Measurements from ENCODE around the gene PTPN2.
"Not testable (repeated sequence)": the region's sequence is repeated elsewhere in the genome, so short reads cannot be mapped to it uniquely, and the experiment has no call there.

The PTPN2 gene

DNA sequence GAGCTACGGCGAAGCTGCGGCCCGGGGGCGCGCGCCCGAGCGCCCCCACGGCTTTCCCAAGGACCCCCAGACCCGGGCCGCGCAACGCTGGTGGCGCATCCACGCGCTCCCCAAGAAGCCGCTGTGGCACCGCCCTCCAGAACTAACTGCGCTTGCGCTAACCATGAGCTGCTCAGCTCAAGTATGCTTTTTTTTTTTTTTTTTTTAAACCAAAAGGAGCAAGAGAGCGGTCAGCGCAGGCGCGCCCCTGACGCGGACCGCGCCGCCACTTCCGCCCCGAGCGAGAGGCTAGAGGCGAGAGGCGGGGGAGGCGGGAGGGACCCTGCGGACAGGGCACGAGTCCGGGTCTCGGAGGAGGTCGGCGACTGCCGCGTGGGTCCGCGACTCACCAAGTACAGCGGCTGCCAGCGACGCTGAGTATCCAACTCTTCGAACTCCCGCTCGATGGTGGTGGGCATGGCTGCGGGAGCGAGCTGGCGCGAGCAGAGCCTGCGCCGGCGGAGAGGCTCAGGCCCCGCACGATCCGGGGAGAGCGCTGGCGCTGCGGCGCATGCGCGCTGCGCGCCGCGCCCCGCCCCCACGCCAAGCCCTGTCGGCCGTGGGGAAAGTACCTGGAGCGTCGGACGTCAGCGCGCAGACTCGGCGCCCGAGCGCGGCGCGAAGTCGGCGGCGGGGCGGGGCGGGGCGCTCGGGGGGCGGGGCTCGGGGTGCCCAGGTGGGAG, at the start of gene PTPN2:
Gene PTPN2, minus strand, starts transcription at position 554 of the 722 bp plus-strand sequence. Its CDS starts 96 bp downstream, at position 458.
- DNase-seq = peak; percentile 93

DNA sequence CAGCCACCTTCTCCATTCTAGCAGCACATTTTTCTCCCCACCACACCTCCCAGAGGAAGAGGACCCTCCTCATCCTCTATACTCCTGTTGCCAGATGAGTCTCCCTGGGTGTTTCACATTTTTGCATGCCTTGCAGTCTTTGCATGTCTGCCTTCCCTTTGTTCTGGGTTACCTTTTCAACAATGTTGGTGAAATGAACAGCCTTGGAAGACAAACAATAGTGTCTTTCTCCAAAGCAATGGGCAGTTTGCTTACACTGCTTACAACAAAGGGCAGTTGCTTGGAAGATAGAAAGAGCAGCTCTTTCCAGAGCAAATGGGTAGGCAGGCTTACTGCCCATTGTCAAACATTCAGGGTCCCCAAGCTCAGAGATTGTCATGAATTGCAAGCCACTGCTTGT, 49.3 kb upstream of the PTPN2 start:
- DNase-seq = no peak

DNA sequence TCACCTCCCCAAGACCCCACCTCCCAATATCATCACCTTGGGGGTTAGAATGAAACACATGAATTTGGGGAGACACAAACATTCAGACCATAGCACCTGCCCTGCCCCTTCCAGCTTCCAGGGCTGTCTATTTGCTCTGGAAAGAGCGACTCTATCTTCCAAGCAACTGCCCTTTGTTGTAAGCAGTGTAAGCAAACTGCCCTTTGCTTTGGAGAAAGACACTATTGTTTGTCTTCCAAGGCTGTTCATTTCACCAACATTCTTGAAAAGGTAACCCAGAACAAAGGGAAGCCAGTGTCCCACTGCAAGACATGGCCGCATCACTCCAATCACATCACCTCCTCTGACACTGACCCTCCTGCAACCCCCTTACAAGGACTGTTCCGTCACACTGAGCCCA, 46.9 kb upstream of the PTPN2 start:
- no peak for DNase-seq

DNA sequence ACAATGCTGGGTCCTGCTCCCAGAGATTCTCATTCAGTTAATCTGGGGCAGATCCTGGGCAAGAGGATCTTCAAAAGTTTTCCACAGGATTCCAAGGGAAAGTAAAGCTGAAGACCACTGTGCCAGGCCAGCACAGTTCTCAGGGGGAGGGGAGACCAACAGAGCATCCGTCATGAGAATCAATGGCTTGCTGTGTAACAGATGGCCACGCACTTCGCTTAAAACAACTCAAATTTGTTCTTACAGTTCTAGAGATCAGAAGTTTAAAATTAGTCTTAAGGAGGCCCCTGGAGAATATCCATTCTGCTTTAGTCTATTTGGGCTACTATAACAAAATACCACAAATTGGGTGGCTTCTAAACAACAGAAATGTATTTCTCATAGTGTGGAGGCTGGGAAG, 46.3 kb upstream of the PTPN2 start:
- DNase-seq = no peak

DNA sequence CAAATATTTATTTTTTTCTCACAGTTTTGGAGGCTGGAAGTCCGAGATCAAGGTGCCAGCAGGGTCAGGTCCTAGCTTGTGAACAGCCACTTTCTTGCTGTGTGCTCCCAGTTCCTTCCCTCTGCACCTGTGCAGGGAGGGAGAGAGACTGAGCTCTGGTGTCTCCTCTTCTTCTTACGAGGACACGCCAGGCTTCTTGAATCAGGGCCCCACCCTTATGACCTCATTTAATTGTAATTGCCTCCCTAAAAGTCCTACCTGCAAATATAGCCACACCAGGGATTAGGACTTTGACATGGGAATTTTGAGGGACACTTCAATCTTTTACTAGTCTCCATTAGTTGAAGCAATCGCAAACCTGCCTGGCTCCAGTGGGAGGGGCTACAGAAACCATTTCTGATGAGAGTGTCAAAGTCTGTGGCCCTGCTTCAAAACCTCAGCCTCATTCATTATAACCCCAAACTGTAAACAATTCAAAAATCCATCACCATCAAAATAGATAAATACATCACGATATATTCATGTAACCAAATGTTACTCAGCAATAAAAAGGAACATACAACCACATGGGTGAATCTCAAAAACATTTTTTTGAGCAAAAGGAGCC, 45.5 kb upstream of the PTPN2 start:
- no peak for DNase-seq

DNA sequence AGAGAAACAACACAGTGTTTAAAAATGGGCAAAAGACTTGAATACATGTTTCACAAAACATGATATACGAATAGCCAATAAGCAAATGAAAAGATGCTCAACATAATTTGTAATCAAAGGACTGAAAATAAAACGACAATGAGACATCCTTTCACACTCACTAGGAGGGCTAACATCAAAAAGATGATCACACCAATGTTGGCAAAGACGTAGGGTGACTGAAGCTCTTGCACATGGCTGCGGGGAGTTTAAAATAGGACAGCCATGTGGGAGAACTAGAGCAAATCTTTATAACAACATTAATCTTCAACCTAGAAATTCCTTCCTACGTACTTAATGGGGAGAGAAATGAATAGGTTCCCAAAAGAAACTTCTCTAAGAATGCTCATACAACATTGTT, 44.6 kb upstream of the PTPN2 start:
- no peak for DNase-seq

DNA sequence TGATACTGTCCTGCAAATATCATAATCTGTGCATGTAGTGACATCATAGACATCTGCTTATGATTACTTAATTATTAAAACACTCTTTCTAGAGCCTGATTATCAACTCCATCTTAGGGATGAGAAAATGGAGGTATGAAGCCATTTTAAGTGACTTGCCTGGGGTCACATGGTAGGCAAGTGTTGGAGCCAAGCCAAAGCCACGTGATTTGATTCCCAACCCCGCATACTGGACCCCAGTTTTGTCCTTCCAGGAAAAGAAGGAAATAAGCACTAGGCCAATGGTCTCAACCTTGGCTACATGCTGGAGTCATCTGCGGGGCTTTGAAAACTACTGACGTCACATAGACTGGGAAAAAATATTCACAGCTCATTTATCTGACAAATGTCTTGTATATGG, 44.2 kb upstream of the PTPN2 start:
- no peak for DNase-seq

DNA sequence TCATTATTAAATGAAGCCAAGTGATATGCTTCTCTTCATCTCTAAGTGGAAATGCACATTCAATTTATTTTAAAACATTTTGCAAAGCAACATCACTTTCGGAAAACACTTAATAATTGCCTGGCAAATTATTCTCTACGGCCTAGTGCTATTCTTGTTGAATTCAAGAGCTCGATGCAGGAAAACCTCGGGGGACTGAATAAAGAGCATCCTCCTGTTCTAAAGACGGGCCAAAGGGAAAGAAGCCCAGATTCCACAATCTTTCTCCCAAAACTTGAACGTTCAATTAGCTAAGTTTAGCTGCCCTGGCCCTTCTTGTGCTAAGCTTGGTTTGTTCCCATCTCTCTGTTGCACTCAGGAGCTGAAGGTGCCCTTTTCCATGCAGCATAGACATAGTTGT, 40.6 kb upstream of the PTPN2 start:
- DNase-seq = no peak

DNA sequence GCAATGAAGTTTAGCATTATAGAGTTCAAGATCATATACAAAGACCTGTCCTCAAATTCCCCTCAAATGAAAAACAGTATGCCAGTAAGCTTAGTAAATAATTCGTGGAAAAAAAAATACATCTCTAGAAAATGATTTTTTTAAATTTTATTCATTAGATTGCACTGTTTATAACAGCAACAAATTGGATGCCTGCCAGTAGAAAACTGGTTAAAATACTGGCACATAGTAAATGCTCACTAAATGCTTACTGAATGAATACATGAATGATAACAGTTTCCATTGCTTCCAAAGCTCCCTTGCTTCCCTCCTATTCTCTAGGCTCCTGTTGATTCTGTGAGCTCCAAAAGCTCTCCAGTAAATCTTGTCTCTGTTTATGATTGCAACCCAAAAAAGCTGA, 38.2 kb upstream of the PTPN2 start:
- DNase-seq = no peak

DNA sequence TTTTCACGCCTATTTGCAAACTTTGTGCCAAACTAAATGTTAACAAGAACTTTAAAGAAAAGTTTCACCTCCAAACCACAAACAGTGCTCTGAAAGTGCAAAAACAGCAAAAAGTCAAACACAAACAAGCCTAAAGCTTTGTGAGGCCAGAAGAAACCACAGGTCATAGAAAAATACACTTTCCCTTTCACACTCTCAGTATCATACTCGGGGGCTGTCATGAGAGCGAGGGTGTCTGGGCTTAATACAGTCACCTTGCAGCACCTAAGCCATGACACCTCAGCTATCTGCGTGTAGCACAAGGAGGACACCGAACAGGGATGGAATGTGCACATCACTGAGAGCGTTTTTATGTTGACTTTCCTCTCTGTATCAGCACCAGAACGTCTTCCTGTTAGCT, 37.1 kb upstream of the PTPN2 start:
- DNase-seq = no peak

DNA sequence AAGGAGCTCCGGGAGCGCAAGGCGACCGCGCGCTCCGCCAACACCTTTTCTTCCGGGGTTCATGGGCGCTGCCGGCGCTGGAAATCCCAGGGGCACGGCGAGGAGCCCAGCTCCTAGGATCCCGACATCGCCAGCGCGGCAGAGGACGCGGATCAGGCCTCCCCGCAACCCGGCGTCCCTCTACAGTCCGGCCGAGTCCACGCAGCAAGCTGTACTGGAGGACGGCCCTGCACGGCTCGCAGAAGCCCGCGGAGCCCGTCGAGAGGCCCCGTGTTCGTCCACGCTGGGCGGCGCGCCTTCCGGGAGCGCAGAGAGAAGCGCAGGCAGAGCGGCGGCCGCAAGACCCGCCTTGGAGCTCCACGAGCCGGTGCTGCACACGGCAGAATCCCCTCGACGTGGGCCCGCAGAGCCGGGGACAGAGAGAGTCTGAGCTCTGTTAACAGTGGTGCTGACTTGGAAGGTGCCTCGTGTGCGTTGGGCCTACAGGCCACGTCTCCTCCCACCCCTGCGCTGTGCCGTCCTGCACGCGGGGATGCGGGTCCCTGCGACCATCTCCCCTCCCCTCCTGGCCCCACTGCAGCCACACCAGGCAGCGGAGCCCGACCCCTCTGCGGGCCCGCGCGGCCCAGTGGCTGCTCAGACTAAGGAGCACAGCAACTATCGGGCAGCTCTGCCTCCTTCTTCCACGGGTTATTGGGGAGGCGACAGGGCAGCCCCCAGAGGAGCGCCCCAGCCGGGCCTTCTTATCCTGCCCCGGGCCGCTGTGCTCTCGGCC, 28.1 kb upstream of the PTPN2 start:
- DNase-seq = no peak

DNA sequence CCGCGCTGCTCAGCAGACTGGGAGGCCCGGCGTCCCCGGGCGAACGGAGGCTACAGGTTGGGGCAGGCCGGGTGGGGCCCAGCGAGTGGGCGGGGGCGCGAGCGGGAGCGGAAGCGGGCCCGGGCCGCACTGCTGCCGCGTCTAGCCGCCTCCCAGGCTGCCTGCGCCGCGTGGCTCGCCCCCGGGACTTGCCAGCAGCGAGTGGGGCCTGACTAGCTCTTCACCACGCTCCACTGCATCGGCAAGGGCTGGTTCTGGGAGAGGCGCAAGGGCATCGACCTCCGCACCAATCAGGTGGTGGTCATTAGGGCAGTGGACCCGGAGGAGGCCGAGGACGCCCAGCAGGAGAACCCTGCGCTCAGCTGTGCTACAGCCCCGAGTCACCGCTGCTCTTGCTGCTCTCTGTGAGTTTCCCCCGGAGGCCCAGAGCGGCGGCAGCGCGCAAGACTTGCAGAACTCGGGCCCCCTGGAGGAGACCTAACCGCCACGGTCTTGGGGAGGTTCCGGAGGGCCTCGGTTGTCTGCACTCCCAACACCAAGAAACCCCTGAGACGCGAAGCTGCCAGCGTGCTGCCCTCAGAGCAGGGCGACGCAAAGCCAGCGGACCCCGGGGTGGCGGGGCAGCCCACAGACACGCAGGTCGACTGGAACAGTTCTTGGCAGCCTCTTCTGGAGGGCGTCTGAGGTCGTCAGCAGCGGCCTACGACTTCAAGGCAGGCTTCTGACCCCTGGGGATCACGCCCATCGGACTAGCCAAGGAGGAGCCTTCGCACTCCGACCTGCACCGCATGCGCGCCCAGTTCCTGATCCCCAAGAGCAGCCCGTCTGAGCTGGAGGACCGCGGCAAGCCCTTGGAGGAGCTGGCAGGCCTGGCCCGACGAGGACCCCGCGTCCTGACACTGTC, 27.2 kb upstream of the PTPN2 start:
- no peak for DNase-seq

DNA sequence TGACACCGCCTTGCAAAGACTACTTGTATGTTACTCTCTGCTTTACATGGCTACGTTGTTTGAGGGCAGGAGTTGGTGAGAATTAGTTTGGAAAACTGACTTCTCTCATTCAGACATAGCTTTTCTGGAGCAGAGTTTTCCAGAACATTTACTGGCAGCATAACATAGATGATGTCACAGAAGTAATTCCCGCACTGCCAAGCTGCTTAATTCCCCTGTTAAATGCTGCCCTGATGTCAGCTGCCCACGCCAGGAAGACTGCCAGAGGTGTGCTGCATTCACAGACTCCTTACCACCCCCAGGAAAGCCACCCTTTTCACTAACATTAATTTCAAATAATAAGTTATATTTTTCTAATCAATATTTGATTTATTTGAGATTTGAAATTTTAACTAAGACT, 24.7 kb upstream of the PTPN2 start:
- no peak for DNase-seq

DNA sequence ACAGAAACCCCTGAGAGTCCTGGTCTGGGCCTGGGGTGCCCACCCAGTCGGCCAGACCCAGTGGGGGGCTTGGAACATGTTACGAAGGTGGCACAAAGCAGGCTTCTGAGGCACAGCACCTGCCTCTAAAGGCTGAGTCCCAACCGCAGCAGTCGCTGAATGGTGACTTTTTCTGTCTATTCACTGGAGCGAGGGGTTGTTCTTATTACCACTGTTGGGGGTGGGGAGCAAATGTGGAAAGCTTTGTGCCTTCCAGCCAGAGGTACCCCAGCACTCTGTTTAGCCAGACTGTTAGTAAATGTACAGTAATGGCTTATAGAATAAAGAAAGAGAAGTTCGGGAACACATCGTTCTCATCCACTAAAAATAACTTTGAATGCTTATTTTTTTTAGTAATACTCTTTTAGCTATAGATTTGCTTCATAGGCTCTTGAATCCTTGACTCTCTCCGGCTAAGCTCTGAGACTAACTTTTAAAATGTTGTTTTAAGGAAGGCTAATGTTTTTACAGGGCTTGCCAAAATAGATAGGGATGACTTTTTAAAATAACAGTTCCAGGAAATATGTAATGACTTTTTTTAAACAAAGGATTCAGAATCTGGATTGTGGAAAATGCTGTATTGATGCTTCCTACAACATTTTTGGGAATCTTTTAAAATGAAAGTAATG, 23.4 kb upstream of the PTPN2 start:
- no peak for DNase-seq

DNA sequence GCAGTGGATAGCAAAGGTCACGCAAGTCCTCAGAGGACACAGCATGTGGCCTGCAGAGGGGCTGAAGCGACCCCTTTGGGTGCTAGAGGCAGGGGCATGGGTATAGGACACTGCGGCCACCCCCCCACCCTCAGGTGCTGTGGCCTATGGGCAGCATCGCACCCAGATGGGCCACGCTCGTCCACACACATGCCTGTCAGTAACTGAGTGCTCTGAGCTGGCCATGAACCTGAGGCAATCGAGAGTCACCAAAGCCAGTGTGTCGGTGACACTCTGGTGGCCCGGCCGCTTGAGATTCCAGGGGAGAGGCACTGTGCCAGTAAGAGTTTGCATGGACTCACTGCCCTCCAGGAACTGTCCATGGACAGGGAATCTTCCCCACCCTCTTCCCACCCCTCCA, 22.7 kb upstream of the PTPN2 start:
- DNase-seq = no peak

DNA sequence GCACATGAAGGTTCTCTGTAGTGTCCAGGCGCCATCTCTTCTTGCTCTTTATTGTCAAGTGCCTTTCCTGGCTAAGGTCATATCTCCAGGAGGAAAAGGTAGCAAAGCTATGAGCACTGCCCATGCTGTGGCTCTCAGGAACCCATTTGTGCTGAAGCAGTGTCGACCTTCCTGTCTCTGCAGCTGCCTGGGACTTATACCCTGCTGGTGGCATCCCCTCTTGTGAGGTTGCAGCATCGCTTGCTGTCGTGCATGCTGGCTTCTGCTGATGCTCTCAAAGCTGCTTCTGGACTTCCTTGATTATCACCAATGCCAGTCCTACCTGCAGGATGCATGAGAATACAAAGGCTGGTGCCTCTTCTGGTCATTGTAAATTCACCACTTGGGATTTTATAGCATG, 22.1 kb upstream of the PTPN2 start:
- no peak for DNase-seq

DNA sequence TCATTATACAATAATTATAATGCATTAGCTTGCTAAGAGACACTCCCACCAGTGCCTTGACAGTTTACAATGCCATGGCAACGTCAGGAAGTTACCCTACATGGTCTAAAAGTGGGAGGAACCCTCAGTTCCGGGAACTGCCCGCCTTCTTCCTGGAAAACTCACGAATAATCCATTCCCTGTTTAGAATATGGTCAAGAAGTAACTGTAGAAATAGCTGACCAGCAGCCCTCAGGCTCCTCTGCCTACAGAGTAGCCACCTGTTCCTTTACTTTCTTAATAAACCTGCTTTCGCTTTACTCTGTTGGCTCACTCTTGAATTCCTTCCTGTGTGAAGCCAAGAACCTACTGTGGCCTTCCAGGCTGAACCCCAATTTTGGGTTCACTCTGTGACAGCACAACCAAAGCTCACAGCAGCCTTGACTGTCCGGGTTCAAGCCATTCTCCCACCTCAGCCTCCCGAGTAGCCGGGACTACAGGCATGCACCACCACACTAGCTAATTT, 20.0 kb upstream of the PTPN2 start:
- DNase-seq = no peak

DNA sequence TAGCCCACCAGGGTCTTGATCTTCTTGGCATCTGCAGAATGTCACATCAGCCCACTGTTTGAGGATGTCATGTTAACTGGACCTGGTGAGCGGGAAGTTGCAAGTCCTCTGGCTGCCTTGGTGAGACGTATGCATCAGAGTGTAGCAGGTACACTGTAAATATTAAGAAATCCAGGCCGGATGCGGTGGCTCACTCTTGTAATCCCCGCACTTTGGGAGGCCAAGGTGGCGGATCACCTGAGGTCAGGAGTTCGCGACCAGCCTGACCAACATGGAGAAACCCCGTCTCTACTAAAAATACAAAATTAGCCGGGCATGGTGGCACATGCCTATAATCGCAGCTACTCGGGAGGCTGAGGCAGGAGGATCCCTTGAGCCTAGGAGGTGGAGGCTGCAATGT, 17.2 kb upstream of the PTPN2 start:
- not testable (repeated sequence) for DNase-seq

DNA sequence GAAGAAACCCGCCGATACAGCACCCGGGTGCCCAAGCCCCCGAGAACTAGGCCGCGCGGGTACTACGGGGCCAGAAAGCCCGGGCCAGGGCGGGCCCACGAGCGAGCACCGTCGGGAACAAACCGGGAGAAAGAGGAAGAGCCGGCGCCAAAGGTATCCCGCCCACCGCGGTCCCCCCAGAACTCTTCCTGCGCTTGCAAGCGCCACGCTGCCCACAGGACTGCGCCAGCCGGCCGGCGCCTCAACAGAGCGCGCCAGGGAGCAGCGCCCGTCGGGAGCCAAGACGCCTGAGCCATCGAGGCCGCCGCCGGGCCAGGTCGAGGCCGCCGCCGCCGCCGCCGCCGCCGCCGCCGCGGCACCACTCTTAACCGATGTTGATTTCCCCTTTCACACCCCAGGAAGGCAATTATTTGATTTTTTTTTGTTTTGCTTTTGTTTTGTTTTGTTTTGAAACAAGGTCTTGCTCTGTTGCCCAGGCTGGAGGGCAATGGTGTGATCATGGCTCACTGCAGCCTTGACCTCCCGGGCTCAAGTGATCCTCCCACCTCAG, 12.8 kb upstream of the PTPN2 start:
- not testable (repeated sequence) for DNase-seq

DNA sequence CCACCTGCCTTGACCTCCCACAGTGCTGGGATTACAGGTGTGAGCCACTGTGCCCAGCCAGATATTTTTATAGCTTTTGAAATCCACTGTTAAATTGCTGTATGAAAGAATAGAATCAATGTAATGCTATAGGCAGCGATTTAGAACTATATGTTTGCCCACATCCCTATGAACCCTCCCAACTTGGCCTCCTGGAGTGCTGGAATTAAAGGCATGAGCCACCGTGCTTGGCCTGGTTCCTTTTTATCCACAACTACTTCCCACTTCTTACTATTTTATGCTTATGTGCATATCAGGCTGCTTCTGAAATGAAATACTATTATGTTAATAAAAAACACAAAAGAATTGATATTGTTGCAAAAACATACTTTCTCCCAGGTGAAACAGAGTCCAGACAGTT, 11.6 kb upstream of the PTPN2 start:
- DNase-seq = no peak

DNA sequence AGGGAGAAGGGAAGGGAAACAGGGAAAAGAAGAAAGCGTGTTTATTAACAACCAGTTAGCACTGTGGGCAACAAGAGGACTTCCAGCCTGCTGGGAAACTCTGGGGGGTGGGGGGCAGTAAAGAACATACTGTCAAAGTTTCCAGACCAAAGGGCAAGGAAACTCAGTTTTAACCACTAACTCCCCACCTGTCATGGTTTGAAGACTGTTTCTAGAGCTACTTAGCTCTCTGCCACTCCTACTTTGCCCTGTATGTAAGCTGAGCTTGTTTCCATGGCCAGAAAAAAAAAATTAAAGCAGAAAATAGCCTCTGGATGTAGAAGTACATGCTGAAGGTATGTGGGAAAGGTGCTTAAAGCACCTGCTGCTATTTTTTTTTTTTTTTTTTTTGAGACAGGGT, 11.0 kb upstream of the PTPN2 start:
- DNase-seq = no peak

DNA sequence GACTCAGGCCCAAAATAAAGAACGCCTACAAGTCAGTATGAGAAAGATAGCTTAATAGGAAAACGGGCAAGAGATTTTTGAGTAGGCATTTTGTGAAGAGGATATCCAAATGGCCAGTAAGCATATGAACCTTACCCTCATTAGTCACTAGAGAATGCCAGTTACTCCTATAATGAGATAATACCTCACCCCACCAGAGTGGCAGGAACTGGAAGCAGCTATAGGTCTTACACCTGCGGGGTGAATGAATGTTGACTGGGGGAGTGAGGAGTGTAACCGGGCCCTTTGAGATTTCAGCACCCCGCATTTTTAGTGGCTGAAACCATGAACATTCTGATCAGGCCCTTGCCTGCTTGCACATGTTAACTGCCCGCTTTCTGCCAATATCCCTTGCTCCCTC, 7.5 kb upstream of the PTPN2 start:
- DNase-seq = no peak
